Measurements from ENCODE around the gene ZNF486. TPM values are rescaled to one million over a fixed set of nuclear protein-coding genes. Genes with fewer than 3 reads are reported as not detected.
A peak's percentile ranks its signal among the peaks of the same experiment; 100 is the strongest.

The ZNF486 gene
- total RNA-seq, 4 donors from 2014 or later = 1.3 to 8.8 (median 3.5) TPM

DNA sequence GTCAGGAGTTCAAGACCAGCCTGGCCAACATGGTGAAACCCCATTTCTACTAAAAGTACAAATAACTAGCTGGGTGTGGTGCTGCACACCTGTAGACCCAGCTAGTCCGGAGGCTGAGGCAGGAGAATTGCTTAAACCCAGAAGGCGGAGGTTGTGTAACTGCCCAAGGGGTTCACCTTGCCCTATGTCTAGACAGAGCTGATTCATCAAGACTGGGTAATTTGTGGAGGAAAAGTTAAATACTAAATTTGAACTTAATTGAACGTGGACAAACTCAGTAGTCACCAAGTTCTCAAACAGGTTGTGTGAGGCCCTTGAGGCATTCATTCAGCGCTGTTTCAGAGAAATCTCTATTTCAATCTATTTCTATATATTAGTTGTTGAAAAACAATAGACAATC, 13.7 kb upstream of the ZNF486 start:
- TF ChIP-seq POLR2A (IDR thresholded peaks at IDR 0.05) = no peak
- TF ChIP-seq, protein P1, sequence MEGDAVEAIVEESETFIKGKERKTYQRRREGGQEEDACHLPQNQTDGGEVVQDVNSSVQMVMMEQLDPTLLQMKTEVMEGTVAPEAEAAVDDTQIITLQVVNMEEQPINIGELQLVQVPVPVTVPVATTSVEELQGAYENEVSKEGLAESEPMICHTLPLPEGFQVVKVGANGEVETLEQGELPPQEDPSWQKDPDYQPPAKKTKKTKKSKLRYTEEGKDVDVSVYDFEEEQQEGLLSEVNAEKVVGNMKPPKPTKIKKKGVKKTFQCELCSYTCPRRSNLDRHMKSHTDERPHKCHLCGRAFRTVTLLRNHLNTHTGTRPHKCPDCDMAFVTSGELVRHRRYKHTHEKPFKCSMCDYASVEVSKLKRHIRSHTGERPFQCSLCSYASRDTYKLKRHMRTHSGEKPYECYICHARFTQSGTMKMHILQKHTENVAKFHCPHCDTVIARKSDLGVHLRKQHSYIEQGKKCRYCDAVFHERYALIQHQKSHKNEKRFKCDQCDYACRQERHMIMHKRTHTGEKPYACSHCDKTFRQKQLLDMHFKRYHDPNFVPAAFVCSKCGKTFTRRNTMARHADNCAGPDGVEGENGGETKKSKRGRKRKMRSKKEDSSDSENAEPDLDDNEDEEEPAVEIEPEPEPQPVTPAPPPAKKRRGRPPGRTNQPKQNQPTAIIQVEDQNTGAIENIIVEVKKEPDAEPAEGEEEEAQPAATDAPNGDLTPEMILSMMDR (IDR thresholded peaks at IDR 0.05) = no peak
- no peaks in the 10 kb centered on the region for H3K27me3 ChIP-seq
- 84 to 85% methylated on average over 4 of the region's 4 CpGs for WGBS, 2 donors
- no peaks in the 10 kb centered on the region for H3K36me3 ChIP-seq
- H3K27ac ChIP-seq = no peak overlapping the region
- no peak for DNase-seq
- H3K9me3 ChIP-seq = peaks cover 0 to 19% (median 0%) of the 10 kb centered on the region in 3 donors
- H3K4me3 ChIP-seq = no peak overlapping the region
- intact Hi-C loops (cut with DNase I) = no loop called here
- H3K4me1 ChIP-seq = no peaks in the 10 kb centered on the region

DNA sequence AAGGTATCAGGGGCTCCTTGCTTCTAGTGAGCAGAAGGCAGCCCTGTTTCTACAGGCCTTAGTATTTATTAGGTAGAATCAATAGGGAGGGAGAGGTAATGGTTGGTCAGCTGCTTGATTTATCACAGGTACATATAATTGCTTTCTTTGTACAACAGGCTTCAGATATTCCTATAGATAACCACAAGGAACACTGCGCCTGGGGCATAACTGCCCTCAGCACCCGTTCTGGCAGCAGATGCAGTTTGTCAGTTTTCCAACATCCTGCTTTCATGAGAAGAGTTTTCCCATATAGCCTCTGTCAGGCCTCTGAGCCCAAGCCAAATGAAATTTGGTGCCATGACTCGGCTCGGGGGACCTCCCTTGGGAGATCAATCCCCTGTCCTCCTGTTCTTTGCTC, 12.4 kb upstream of the ZNF486 start:
- Histone ChIP-seq H3K4me1 (no peaks in the 10 kb centered on the region), H3K27ac (no peak overlapping the region), H3K4me3 (no peak overlapping the region), H3K36me3 (no peaks in the 10 kb centered on the region), H3K27me3 (no peaks in the 10 kb centered on the region), H3K9me3 (peaks cover 0 to 19% (median 0%) of the 10 kb centered on the region in 3 donors)
- intact Hi-C loops (cut with DNase I) = no loop called here
- 65 to 79% methylated on average over 2 to 4 of the region's 4 CpGs for WGBS, 2 donors
- no peak for TF ChIP-seq POLR2A (IDR thresholded peaks at IDR 0.05)
- TF ChIP-seq, protein P1 (IDR thresholded peaks at IDR 0.05) = no peak
- no peak for DNase-seq

DNA sequence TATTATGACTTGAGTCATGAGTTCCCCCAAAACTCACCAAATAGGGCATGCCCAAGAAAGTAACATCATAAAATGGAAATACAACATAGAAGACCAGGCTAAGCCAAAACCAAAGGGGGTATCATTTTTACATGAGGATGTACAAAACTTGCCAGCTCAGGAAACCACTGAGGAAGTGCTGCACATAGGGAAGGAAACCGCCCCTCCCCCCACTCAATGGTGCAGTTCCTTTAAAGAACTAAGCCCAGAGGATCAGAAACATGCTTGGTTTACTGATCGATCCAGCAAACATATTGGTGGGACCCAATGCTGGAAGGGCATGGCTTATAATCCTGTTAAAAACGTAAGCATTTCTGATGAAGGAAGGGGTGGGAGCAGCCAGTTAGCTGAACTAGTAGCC, 4.2 kb upstream of the ZNF486 start:
- no peaks in the 10 kb centered on the region for H3K27me3 ChIP-seq
- H3K4me1 ChIP-seq = peaks cover 0 to 5% (median 0%) of the 10 kb centered on the region in 3 donors
- no peak for DNase-seq
- no peak for TF ChIP-seq POLR2A (IDR thresholded peaks at IDR 0.05)
- TF ChIP-seq, protein P1 (IDR thresholded peaks at IDR 0.05) = no peak
- no peak overlapping the region for H3K4me3 ChIP-seq
- WGBS, 2 donors = 63 to 83% methylated on average over 2 to 3 of the region's 3 CpGs
- no peaks in the 10 kb centered on the region for H3K9me3 ChIP-seq
- intact Hi-C loops (cut with DNase I) = no loop called here
- H3K36me3 ChIP-seq = no peaks in the 10 kb centered on the region
- H3K27ac ChIP-seq = no peak overlapping the region

DNA sequence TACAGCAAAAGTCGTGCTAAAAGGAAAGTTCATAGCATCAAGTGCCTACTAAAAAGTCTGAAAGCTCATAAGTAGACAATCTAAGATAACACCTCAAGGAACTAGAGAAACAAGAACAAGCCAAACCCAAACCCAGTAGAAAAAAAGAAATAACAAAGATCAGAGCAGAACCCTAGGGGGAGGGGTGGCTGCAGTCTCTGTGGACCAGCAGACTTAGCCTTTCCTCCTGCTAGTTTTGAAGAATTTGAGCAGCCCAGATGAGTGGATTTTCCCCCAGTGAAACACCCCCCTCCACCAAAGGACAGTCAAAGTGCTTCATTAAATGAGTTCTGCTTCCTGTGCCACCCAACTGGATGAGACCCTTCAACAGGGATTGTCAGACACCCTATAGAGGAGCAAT, 2.6 kb upstream of the ZNF486 start:
- Histone ChIP-seq H3K27me3 (no peaks in the 10 kb centered on the region), H3K9me3 (peaks cover 0 to 5% (median 0%) of the 10 kb centered on the region in 3 donors), H3K27ac (no peak overlapping the region), H3K36me3 (no peaks in the 10 kb centered on the region), H3K4me3 (no peak overlapping the region), H3K4me1 (peaks cover 0 to 18% (median 0%) of the 10 kb centered on the region in 3 donors)
- DNase-seq = no peak
- no peak for TF ChIP-seq POLR2A (IDR thresholded peaks at IDR 0.05)
- TF ChIP-seq, protein P1 (IDR thresholded peaks at IDR 0.05) = no peak
- 81 to 85% methylated on average over 1 of the region's 1 CpG for WGBS, 2 donors
- intact Hi-C loops (cut with DNase I) = no loop called here

DNA sequence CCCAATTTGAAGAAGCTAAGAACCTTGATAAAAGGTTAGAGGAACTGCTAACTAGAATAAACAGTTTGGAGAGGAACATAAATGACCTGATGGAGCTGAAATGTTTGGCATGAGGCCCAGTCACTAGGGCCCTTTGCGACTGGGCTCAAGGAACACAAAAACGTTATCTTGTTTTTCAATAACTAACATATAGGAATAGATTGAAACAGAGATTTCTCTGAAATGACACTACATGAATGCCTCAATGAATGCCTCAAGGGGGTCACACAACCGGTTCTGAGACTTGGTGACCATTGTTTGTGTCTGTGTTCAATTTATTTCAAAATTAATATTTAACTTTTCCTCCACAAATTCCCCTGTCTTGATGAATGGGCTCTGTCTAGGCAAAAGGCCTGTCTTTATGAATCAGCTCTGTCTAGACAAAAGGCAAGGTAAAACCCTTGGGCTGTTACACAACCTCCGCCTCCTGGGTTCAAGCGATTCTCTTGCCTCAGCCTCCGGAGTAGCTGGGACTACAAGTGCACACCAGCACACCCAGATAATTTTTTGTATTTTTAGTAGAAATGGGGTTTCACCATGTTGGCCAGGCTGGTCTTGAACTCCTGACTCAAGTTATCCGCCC, 932 bp upstream of the ZNF486 start:
- Histone ChIP-seq H3K4me3 (no peak overlapping the region), H3K4me1 (peaks cover 0 to 18% (median 0%) of the 10 kb centered on the region in 3 donors), H3K36me3 (peaks cover 0 to 5% (median 0%) of the 10 kb centered on the region in 3 donors), H3K27ac (peak overlapping the region in 1 of 4 donors; percentile 9), H3K27me3 (no peaks in the 10 kb centered on the region), H3K9me3 (peaks cover 0 to 5% (median 0%) of the 10 kb centered on the region in 3 donors)
- WGBS, 2 donors = 70 to 81% methylated on average over 7 of the region's 7 CpGs
- intact Hi-C loops (cut with DNase I) = no loop called here
- DNase-seq = no peak
- TF ChIP-seq POLR2A (IDR thresholded peaks at IDR 0.05) = no peak
- TF ChIP-seq, protein P1 (IDR thresholded peaks at IDR 0.05) = no peak

Data from esophagus squamous epithelium (tissue), 5 donors.